Common myeloid progenitor, CD34-positive (primary cell): ENCODE measurements around the gene DIP2C.

Experiments used
- CTCF ChIA-PET: fragments of 350-600 bp; sonication (Branson Sonifier 250); formaldehyde crosslinking; loops from one replicate; lab custom pipeline; 2021; ENCODE audit warnings: antibody characterized with exemption; lab: Charles Lee
- POLR2A ChIA-PET: fragments of 350-600 bp; sonication (Branson Sonifier 250); formaldehyde crosslinking; loops from one replicate; lab custom pipeline; 2021; ENCODE audit warnings: antibody characterized with exemption; lab: Charles Lee
- DNase-seq, 3 donors: peaks; one replicate each; pipeline versions ENCODE4 v3.0.0 to v3.0.0-alpha.2; 2013
- H3K27ac ChIP-seq, 2 experiments: 1 replicate in 1 of 2; 2 replicates in 1 of 2; pipeline ENCODE4 v1.7.0; 2013; ENCODE audit warnings: inconsistent platforms in 2 of 2, low read length in 2 of 2, mild to moderate bottlenecking in 2 of 2, low read depth in 1 of 2, moderate library complexity in 1 of 2; ENCODE audit not compliant: severe bottlenecking in 2 of 2, insufficient read depth in 1 of 2, poor library complexity in 1 of 2
- H3K27me3 ChIP-seq, 5 experiments: replicated peaks in 2 of 5; 1 replicate in 3 of 5; 2 replicates in 2 of 5; pipeline versions ENCODE4 v1.6.1 to v1.7.0; 2013; ENCODE audit warnings: low read length in 4 of 5, mild to moderate bottlenecking in 2 of 5, moderate library complexity in 2 of 5, inconsistent platforms in 1 of 5; ENCODE audit not compliant: insufficient read depth in 5 of 5, control insufficient read depth in 4 of 5
- H3K36me3 ChIP-seq, 4 experiments: 1 replicate in 2 of 4; 2 replicates in 2 of 4; pipeline versions ENCODE4 v1.6.1 to v1.7.0; 2013; ENCODE audit warnings: low read length in 3 of 4, control low read depth in 1 of 4, mild to moderate bottlenecking in 1 of 4; ENCODE audit not compliant: control insufficient read depth in 4 of 4, insufficient read depth in 4 of 4
- H3K4me1 ChIP-seq, 4 experiments: 1 replicate in 3 of 4; 2 replicates in 1 of 4; pipeline versions ENCODE4 v1.6.1 to v1.7.1; 2013; ENCODE audit warnings: low read length in 3 of 4, mild to moderate bottlenecking in 3 of 4, control low read depth in 1 of 4, inconsistent platforms in 1 of 4, moderate library complexity in 1 of 4; ENCODE audit not compliant: control insufficient read depth in 4 of 4, insufficient read depth in 4 of 4; ENCODE audit errors: control extremely low read depth in 1 of 4
- H3K4me3 ChIP-seq, 7 experiments: 1 replicate in 4 of 7; 2 replicates in 3 of 7; pipeline versions ENCODE4 v1.5.1 to v1.7.0; 2013; ENCODE audit warnings: mild to moderate bottlenecking in 7 of 7, low read length in 6 of 7, moderate library complexity in 6 of 7, inconsistent platforms in 2 of 7, low read depth in 2 of 7, control low read depth in 1 of 7; ENCODE audit not compliant: insufficient read depth in 4 of 7, control insufficient read depth in 1 of 7; ENCODE audit errors: extremely low read depth in 1 of 7
- H3K9me3 ChIP-seq, 5 experiments: 1 replicate in 4 of 5; 2 replicates in 1 of 5; pipeline versions ENCODE4 v1.6.1 to v1.7.1; 2013; ENCODE audit warnings: low read length in 4 of 5, mild to moderate bottlenecking in 2 of 5, inconsistent platforms in 1 of 5, low read depth in 1 of 5, moderate library complexity in 1 of 5; ENCODE audit not compliant: control insufficient read depth in 4 of 5, insufficient read depth in 2 of 5; ENCODE audit errors: control extremely low read depth in 1 of 5
- WGBS: methylation state at CpG from one replicate; pipeline ENCODE4 v1.1.5; 2013; ENCODE audit not compliant: insufficient coverage; 5-methylcytosine and 5-hydroxymethylcytosine counted together

DIP2C gene

GRCh38 chr10:385571-386300 lies 303.7 kb downstream of the DIP2C start:
- no peaks in the 10 kb centered on the region for H3K36me3 ChIP-seq
- peaks cover 0 to 4% (median 0%) of the 10 kb centered on the region in 5 experiments for H3K27me3 ChIP-seq
- peaks cover 0 to 3% (median 0%) of the 10 kb centered on the region in 5 experiments for H3K9me3 ChIP-seq
- POLR2A ChIA-PET: no interaction called here
- DNase-seq: no peak
- H3K4me1 ChIP-seq: no peaks in the 10 kb centered on the region
- WGBS: 91% methylated on average over 29 of the region's 31 CpGs
- no peak overlapping the region for H3K4me3 ChIP-seq
- CTCF ChIA-PET: interaction anchor here (1.5 kb wide), 1 partner anchor 16 kb away, joined by 3 read pairs; no protein-coding TSS in a partner anchor
- no peak overlapping the region for H3K27ac ChIP-seq

GRCh38 chr10:384538-385305 lies 304.7 kb downstream of the DIP2C start:
- H3K9me3 ChIP-seq: peaks cover 0 to 3% (median 0%) of the 10 kb centered on the region in 5 experiments
- H3K4me1 ChIP-seq: no peaks in the 10 kb centered on the region
- no peak overlapping the region for H3K27ac ChIP-seq
- CTCF ChIA-PET: interaction anchor here (1.5 kb wide), 1 partner anchor 15 kb away, joined by 3 read pairs; no protein-coding TSS in a partner anchor
- peaks cover 0 to 4% (median 0%) of the 10 kb centered on the region in 5 experiments for H3K27me3 ChIP-seq
- DNase-seq: no peak
- WGBS: 98% methylated on average over 27 of the region's 27 CpGs
- H3K4me3 ChIP-seq: no peak overlapping the region
- no peaks in the 10 kb centered on the region for H3K36me3 ChIP-seq
- POLR2A ChIA-PET: no interaction called here

GRCh38 chr10:383519-383918 lies 305.9 kb downstream of the DIP2C start:
- WGBS: 89% methylated on average over 2 of the region's 6 CpGs
- POLR2A ChIA-PET: no interaction called here

GRCh38 chr10:381805-382204 lies 307.7 kb downstream of the DIP2C start:
- 96% methylated on average over 7 of the region's 7 CpGs for WGBS
- Histone ChIP-seq H3K9me3 (peaks cover 0 to 3% (median 0%) of the 10 kb centered on the region in 5 experiments), H3K27me3 (peaks cover 0 to 4% (median 0%) of the 10 kb centered on the region in 5 experiments), H3K4me1 (no peaks in the 10 kb centered on the region), H3K27ac (no peak overlapping the region), H3K36me3 (no peaks in the 10 kb centered on the region), H3K4me3 (no peak overlapping the region)
- DNase-seq: no peak
- ChIA-PET POLR2A (no interaction called here), CTCF (no interaction called here)

More at GRCh38 chr10:383519-383918, 305.9 kb downstream of the DIP2C start:
- H3K36me3 ChIP-seq: no peaks in the 10 kb centered on the region
- CTCF ChIA-PET: no interaction called here
- no peak overlapping the region for H3K4me3 ChIP-seq
- no peak overlapping the region for H3K27ac ChIP-seq
- no peaks in the 10 kb centered on the region for H3K4me1 ChIP-seq
- DNase-seq: no peak
- H3K9me3 ChIP-seq: peaks cover 0 to 3% (median 0%) of the 10 kb centered on the region in 5 experiments
- peaks cover 0 to 4% (median 0%) of the 10 kb centered on the region in 5 experiments for H3K27me3 ChIP-seq

GRCh38 chr10:381346-381745 lies 308.1 kb downstream of the DIP2C start:
- Histone ChIP-seq H3K27me3 (peaks cover 0 to 4% (median 0%) of the 10 kb centered on the region in 5 experiments), H3K4me1 (no peaks in the 10 kb centered on the region), H3K4me3 (no peak overlapping the region), H3K36me3 (no peaks in the 10 kb centered on the region), H3K27ac (no peak overlapping the region), H3K9me3 (peaks cover 0 to 3% (median 0%) of the 10 kb centered on the region in 5 experiments)
- ChIA-PET POLR2A (no interaction called here), CTCF (no interaction called here)
- WGBS: 100% methylated on average over 10 of the region's 10 CpGs
- no peak for DNase-seq

GRCh38 chr10:380313-380940 lies 309.0 kb downstream of the DIP2C start:
- Histone ChIP-seq H3K36me3 (no peaks in the 10 kb centered on the region), H3K4me3 (no peak overlapping the region), H3K27ac (no peak overlapping the region), H3K9me3 (peaks cover 0 to 3% (median 0%) of the 10 kb centered on the region in 5 experiments), H3K4me1 (no peaks in the 10 kb centered on the region), H3K27me3 (peaks cover 0 to 2% (median 0%) of the 10 kb centered on the region in 5 experiments)
- ChIA-PET POLR2A (no interaction called here), CTCF (no interaction called here)
- no peak for DNase-seq
- 99% methylated on average over 17 of the region's 17 CpGs for WGBS
